HCT116 (cell line): Measurements from ENCODE around the gene GDE1. TPM values are rescaled to one million over a fixed set of nuclear protein-coding genes. Genes with fewer than 3 reads are reported as not detected.

Experiments
- ATAC-seq: fragments of 200-7000 bp; cut with Tn5 transposase; 2 replicates; pipeline ENCODE4 v1.9.1; 2020; ENCODE audit warnings: mild to moderate bottlenecking, moderate library complexity
- BruUV-seq: library from RNA; stranded (reverse); fragments of 400-500 nt; replicated peaks from 2 replicates; lab custom pipeline; 2021; lab: Mats Ljungman, UMichigan
- CTCF ChIA-PET: fragments of 300-600 bp; sonication (Branson Sonifier 250); formaldehyde crosslinking; loops from one replicate; lab custom pipeline; 2021; ENCODE audit warnings: antibody characterized with exemption; lab: Charles Lee
- POLR2A ChIA-PET: fragments of 300-600, 350-600 bp; sonication (Branson Sonifier 250); formaldehyde crosslinking; loops from one replicate; lab custom pipeline; 2021; ENCODE audit warnings: antibody characterized with exemption; lab: Charles Lee
- RAD21 ChIA-PET, 2 experiments: fragments of 300-600 bp; sonication (Branson Sonifier 250); formaldehyde crosslinking; loops; one replicate each; lab custom pipeline; 2023; ENCODE audit warnings: low total read pairs in 2 of 2; ENCODE audit not compliant: uncharacterized antibody in 2 of 2, unreplicated experiment in 2 of 2, low non-redundant PET in 1 of 2; lab: Charles Lee
- DNase-seq: peaks from one replicate; pipeline ENCODE4 v3.0.0-alpha.2; 2010; ENCODE audit warnings: low read depth, low spot score
- H2AFZ ChIP-seq: fragments of 200-600 bp; shearing (Covaris generic), sonication (generic); 2 replicates; pipeline ENCODE4 v1.6.1; 2017; ENCODE audit warnings: low read depth, mixed run types, mixed read lengths, antibody characterized with exemption, low read length; ENCODE audit not compliant: poor library complexity, severe bottlenecking
- H3K27ac ChIP-seq: 2 replicates; pipeline ENCODE4 v1.5.1; 2012; ENCODE audit warnings: low read depth, low read length
- H3K27me3 ChIP-seq: fragments of 200-600 bp; sonication (generic); 2 replicates; pipeline ENCODE4 v1.6.1; 2016; ENCODE audit warnings: mixed run types, low read length, mixed read lengths; ENCODE audit not compliant: insufficient read depth
- H3K36me3 ChIP-seq, 2 experiments: fragments of 200-500 bp in 1 of 2; fragments of 200-600 bp in 1 of 2; sonication (Bioruptor generic) in 1 of 2; sonication (generic) in 1 of 2; 2 replicates each; pipeline versions ENCODE4 v1.5.1 to v1.6.1; 2014 to 2016; ENCODE audit warnings: low read length in 2 of 2, inconsistent platforms in 1 of 2, mixed read lengths in 1 of 2, mixed run types in 1 of 2; ENCODE audit not compliant: insufficient read depth in 2 of 2, control insufficient read depth in 1 of 2
- H3K4me1 ChIP-seq, 2 experiments: fragments of 200-600 bp in 1 of 2; sonication (generic) in 1 of 2; 2 replicates each; pipeline versions ENCODE4 v1.5.1 to v1.6.1; 2012 to 2017; ENCODE audit warnings: low read length in 2 of 2, inconsistent platforms in 1 of 2, mild to moderate bottlenecking in 1 of 2, mixed read lengths in 1 of 2, mixed run types in 1 of 2, moderate library complexity in 1 of 2; ENCODE audit not compliant: insufficient read depth in 2 of 2, control insufficient read depth in 1 of 2
- H3K4me2 ChIP-seq: fragments of 200-600 bp; sonication (generic); 2 replicates; pipeline ENCODE4 v1.6.1; 2017; ENCODE audit warnings: mixed run types, low read length, mixed read lengths
- H3K4me3 ChIP-seq, 2 experiments: fragments of 200-600 bp in 1 of 2; sonication (generic) in 1 of 2; replicated peaks in 1 of 2; 2 replicates each; pipeline ENCODE4 v1.5.1; 2011 to 2016; ENCODE audit warnings: low read length in 2 of 2, control low read depth in 1 of 2, low read depth in 1 of 2, mild to moderate bottlenecking in 1 of 2, mixed read lengths in 1 of 2, mixed run types in 1 of 2
- H3K79me2 ChIP-seq: fragments of 200-600 bp; sonication (generic); 2 replicates; pipeline ENCODE4 v1.6.1; 2017; ENCODE audit warnings: mild to moderate bottlenecking, mixed run types, low read length, moderate library complexity, mixed read lengths; ENCODE audit not compliant: insufficient read depth
- H3K9ac ChIP-seq: fragments of 200-600 bp; sonication (generic); 2 replicates; pipeline ENCODE4 v1.6.1; 2016; ENCODE audit warnings: low read length, mixed read lengths
- H3K9me2 ChIP-seq: fragments of 200-600 bp; sonication (generic), shearing (Covaris generic); 2 replicates; pipeline ENCODE4 v1.6.1; 2017; ENCODE audit warnings: mixed run types, mild to moderate bottlenecking, moderate library complexity; ENCODE audit not compliant: insufficient read depth
- H3K9me3 ChIP-seq, 2 experiments: fragments of 200-500 bp in 1 of 2; fragments of 200-600 bp in 1 of 2; sonication (Bioruptor generic) in 1 of 2; sonication (generic) in 1 of 2; 2 replicates each; pipeline ENCODE4 v1.6.1; 2014 to 2017; ENCODE audit warnings: low read length in 2 of 2, mixed read lengths in 2 of 2, inconsistent platforms in 1 of 2, low read depth in 1 of 2, mild to moderate bottlenecking in 1 of 2, mixed run types in 1 of 2, moderate library complexity in 1 of 2; ENCODE audit not compliant: control insufficient read depth in 1 of 2, insufficient read depth in 1 of 2
- H4K20me1 ChIP-seq: fragments of 200-600 bp; sonication (generic), shearing (Covaris generic); 2 replicates; pipeline ENCODE4 v1.6.1; 2017; ENCODE audit warnings: mixed run types, mild to moderate bottlenecking, moderate library complexity; ENCODE audit not compliant: insufficient read depth
- EZH2phosphoT487 ChIP-seq: fragments of 200-600 bp; IDR thresholded peaks from 2 replicates; pipeline ENCODE4 v1.6.1; 2018; ENCODE audit warnings: antibody characterized with exemption, borderline replicate concordance
- FOSL1 ChIP-seq: IDR thresholded peaks from 2 replicates; pipeline ENCODE4 v1.6.1; 2012; ENCODE audit warnings: low read depth
- JUND ChIP-seq: IDR thresholded peaks from 2 replicates; pipeline ENCODE4 v1.6.1; 2012
- POLR2A ChIP-seq: IDR thresholded peaks from 2 replicates; pipeline ENCODE4 v1.7.0; 2011; ENCODE audit warnings: borderline replicate concordance; ENCODE audit not compliant: insufficient read depth, insufficient read length; ENCODE audit errors: extremely low read depth
- RAD21 ChIP-seq: IDR thresholded peaks from 2 replicates; pipeline ENCODE4 v1.6.1; 2012; ENCODE audit warnings: low read depth, mild to moderate bottlenecking
- REST ChIP-seq: IDR thresholded peaks from 2 replicates; pipeline ENCODE4 v1.6.1; 2012; ENCODE audit warnings: low read depth
- SP1 ChIP-seq: IDR thresholded peaks from 2 replicates; pipeline ENCODE4 v1.6.1; 2012; ENCODE audit warnings: low read depth
- TCF7L2 ChIP-seq: IDR thresholded peaks from 2 replicates; pipeline ENCODE4 v1.7.0; 2011; ENCODE audit warnings: borderline replicate concordance, inconsistent platforms; ENCODE audit not compliant: insufficient read depth, insufficient read length; ENCODE audit errors: extremely low read depth
- ZNF274 ChIP-seq: fragments of 200-500 bp; sonication (Bioruptor generic); IDR thresholded peaks from 2 replicates; pipeline ENCODE4 v1.6.1; 2014; ENCODE audit warnings: mild to moderate bottlenecking, low read depth, low read length, inconsistent platforms
- intact Hi-C: fragments of 100-400 bp; cut with micrococcal nuclease; formaldehyde crosslinking; loops from 2 replicates; pipeline ENCODE4 v1.10.0; 2022
- total RNA-seq: library from RNA; stranded (reverse); gene quantifications from one replicate; pipeline ENCODE4 v1.2.1, GENCODE V29; 2021; ENCODE audit not compliant: unreplicated experiment
- TF ChIP-seq, protein P1 (sequence below), 3 experiments: fragments of 200-600 bp in 1 of 3; sonication (generic) in 1 of 3; IDR thresholded peaks in 2 of 3; conservative IDR thresholded peaks in 1 of 3; 2 replicates each; pipeline ENCODE4 v1.5.1; 2012 to 2017; ENCODE audit warnings: low read depth in 2 of 3, low read length in 2 of 3, antibody characterized with exemption in 1 of 3, borderline replicate concordance in 1 of 3, control low read depth in 1 of 3, mild to moderate bottlenecking in 1 of 3, mixed read lengths in 1 of 3, mixed run types in 1 of 3, moderate library complexity in 1 of 3; ENCODE audit not compliant: insufficient read depth in 1 of 3

The GDE1 gene
- total RNA-seq, 1 experiment from 2014 or later = 47.1 TPM

- DNase-seq (no peak), ATAC-seq (no peak)
- Histone ChIP-seq H3K4me2 (no peak overlapping the region), H2AFZ (no peak overlapping the region), H3K9me2 (no peaks in the 10 kb centered on the region), H3K9ac (no peak overlapping the region), H3K4me1 (peaks cover 0 to 12% of the 10 kb centered on the region in 2 experiments; a peak in 3 of 4 replicates), H3K79me2 (peaks cover 37% of the 10 kb centered on the region), H3K27me3 (no peaks in the 10 kb centered on the region), H3K4me3 (no peak overlapping the region), H3K36me3 (peaks cover 11 to 24% of the 10 kb centered on the region in 2 experiments), H3K9me3 (no peaks in the 10 kb centered on the region), H4K20me1 (no peaks in the 10 kb centered on the region), H3K27ac (no peak overlapping the region)
- intact Hi-C loops = no loop called here
- ChIA-PET POLR2A (no interaction called here), RAD21 (no interaction called here), CTCF (interaction anchor here (1.9 kb wide), 1 partner anchor 55 kb away, joined by 8 read pairs; no protein-coding TSS in a partner anchor)
- no TSS peak for BruUV-seq
- TF ChIP-seq ZNF274 (no peak), REST (no peak), FOSL1 (no peak), SP1 (no peak), JUND (peak; percentile 15; the same call in 1 of the 2 replicates)
Measured at GRCh38 chr16:19528666-19529065, 6.8 kb upstream of the GDE1 start.

- Histone ChIP-seq H3K4me2 (no peak overlapping the region), H2AFZ (no peak overlapping the region), H3K9me3 (no peaks in the 10 kb centered on the region), H3K9me2 (no peaks in the 10 kb centered on the region), H3K27me3 (no peaks in the 10 kb centered on the region), H3K4me1 (peaks cover 6 to 25% of the 10 kb centered on the region in 2 experiments; a peak in 3 of 4 replicates), H3K27ac (no peak overlapping the region), H3K36me3 (peaks cover 6 to 14% of the 10 kb centered on the region in 2 experiments), H3K4me3 (no peak overlapping the region), H3K79me2 (peaks cover 37% of the 10 kb centered on the region), H3K9ac (no peak overlapping the region), H4K20me1 (no peaks in the 10 kb centered on the region)
- DNase-seq (no peak), ATAC-seq (no peak)
- POLR2A ChIA-PET = no interaction called here
- CTCF ChIA-PET = no interaction called here
- no TSS peak for BruUV-seq
- RAD21 ChIA-PET = no interaction called here
- TF ChIP-seq EZH2phosphoT487 (no peak), RAD21 (no peak), POLR2A (no peak), TCF7L2 (no peak)
- TF ChIP-seq, protein P1, sequence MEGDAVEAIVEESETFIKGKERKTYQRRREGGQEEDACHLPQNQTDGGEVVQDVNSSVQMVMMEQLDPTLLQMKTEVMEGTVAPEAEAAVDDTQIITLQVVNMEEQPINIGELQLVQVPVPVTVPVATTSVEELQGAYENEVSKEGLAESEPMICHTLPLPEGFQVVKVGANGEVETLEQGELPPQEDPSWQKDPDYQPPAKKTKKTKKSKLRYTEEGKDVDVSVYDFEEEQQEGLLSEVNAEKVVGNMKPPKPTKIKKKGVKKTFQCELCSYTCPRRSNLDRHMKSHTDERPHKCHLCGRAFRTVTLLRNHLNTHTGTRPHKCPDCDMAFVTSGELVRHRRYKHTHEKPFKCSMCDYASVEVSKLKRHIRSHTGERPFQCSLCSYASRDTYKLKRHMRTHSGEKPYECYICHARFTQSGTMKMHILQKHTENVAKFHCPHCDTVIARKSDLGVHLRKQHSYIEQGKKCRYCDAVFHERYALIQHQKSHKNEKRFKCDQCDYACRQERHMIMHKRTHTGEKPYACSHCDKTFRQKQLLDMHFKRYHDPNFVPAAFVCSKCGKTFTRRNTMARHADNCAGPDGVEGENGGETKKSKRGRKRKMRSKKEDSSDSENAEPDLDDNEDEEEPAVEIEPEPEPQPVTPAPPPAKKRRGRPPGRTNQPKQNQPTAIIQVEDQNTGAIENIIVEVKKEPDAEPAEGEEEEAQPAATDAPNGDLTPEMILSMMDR (IDR thresholded peaks at IDR 0.05 in 2 of 3, conservative IDR thresholded peaks at IDR 0.05 in 1 of 3; ENCODE audit: borderline replicate concordance in 1 of 3, insufficient read depth in 1 of 3, low read depth in 2 of 3, low read length in 2 of 3) = no peak
- TF ChIP-seq, all 23 proteins: peak for 0
- intact Hi-C loops = no loop called here
Measured at GRCh38 chr16:19527161-19527560, 5.3 kb upstream of the GDE1 start.
